Measurements from ENCODE around the gene RAPH1. TPM values are rescaled to one million over a fixed set of nuclear protein-coding genes. Genes with fewer than 3 reads are reported as not detected.

RAPH1 gene
- total and polyA plus RNA-seq, 2 experiments from 2014 or later: 12.9 to 22.1 TPM

GRCh38 chr2:203489531-203489930 is 45.6 kb downstream of the RAPH1 start:
- H3K36me3 ChIP-seq (replicated peaks; ENCODE audit: insufficient read depth, low read depth): no peaks in the 10 kb centered on the region
- no peak for TF ChIP-seq EZH2phosphoT487 (IDR thresholded peaks at IDR 0.05; ENCODE audit: low read depth, severe bottlenecking, unreplicated experiment)
- no peak for TF ChIP-seq EZH2 (IDR thresholded peaks at IDR 0.05; ENCODE audit: borderline replicate concordance)
- TF ChIP-seq CTCF (IDR thresholded peaks at IDR 0.05; ENCODE audit: poor library complexity): no peak
- WGBS (ENCODE audit: low lambda C conversion rate, missing lambda C conversion rate): 97% methylated on average over 6 of the region's 6 CpGs
- no peaks in the 10 kb centered on the region for H4K20me1 ChIP-seq (ENCODE audit: insufficient read depth, poor library complexity, severe bottlenecking)
- no peak overlapping the region for H3K4me2 ChIP-seq
- no peaks in the 10 kb centered on the region for H3K9me2 ChIP-seq (replicated peaks; ENCODE audit: insufficient read depth)
- H3K4me1 ChIP-seq (ENCODE audit: insufficient read depth): no peaks in the 10 kb centered on the region
- peak overlapping the region; percentile 10 for H3K27ac ChIP-seq
- H3K79me2 ChIP-seq: peaks cover 23% of the 10 kb centered on the region
- no peak overlapping the region for H3K4me3 ChIP-seq
- DNase-seq (ENCODE audit: low spot score): no peak
- no peak overlapping the region for H2AFZ ChIP-seq
- H3K9me3 ChIP-seq (ENCODE audit: low read depth): no peaks in the 10 kb centered on the region
- no peaks in the 10 kb centered on the region for H3K27me3 ChIP-seq

GRCh38 chr2:203484266-203485112 is 50.6 kb downstream of the RAPH1 start:
- no peak for DNase-seq (ENCODE audit: low spot score)
- no peaks in the 10 kb centered on the region for H3K36me3 ChIP-seq (replicated peaks; ENCODE audit: insufficient read depth, low read depth)
- no peaks in the 10 kb centered on the region for H4K20me1 ChIP-seq (ENCODE audit: insufficient read depth, poor library complexity, severe bottlenecking)
- H3K27ac ChIP-seq: no peak overlapping the region
- H3K4me1 ChIP-seq (ENCODE audit: insufficient read depth): no peaks in the 10 kb centered on the region
- H3K4me3 ChIP-seq: no peak overlapping the region
- no peaks in the 10 kb centered on the region for H3K9me2 ChIP-seq (replicated peaks; ENCODE audit: insufficient read depth)
- H3K27me3 ChIP-seq: no peaks in the 10 kb centered on the region
- no peak overlapping the region for H3K4me2 ChIP-seq
- TF ChIP-seq CTCF (IDR thresholded peaks at IDR 0.05; ENCODE audit: poor library complexity) (peak; percentile 33), EZH2 (IDR thresholded peaks at IDR 0.05; ENCODE audit: borderline replicate concordance) (no peak), EZH2phosphoT487 (IDR thresholded peaks at IDR 0.05; ENCODE audit: low read depth, severe bottlenecking, unreplicated experiment) (no peak)
- WGBS (ENCODE audit: low lambda C conversion rate, missing lambda C conversion rate): 91% methylated on average over 8 of the region's 8 CpGs
- peaks cover 9% of the 10 kb centered on the region for H3K79me2 ChIP-seq
- no peaks in the 10 kb centered on the region for H3K9me3 ChIP-seq (ENCODE audit: low read depth)
- no peak overlapping the region for H2AFZ ChIP-seq

DNA sequence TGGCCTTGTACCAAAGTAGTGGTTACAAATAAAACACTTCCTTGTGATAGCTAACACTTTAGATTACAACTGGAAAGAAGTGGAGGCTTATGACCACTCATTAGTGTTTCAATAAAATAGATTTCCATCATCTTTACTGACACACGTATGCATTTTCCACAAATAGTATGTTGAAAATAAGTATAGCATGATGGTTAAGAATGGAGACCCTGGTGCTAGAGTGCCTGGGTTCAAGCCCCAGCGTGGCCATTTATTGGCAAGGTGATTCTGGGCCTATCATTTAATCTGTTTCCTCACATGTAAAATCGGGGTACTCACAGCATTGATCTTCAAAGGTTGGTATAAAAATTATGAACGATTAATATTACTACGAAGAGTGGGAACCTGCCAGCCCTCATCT is 54.5 kb downstream of the RAPH1 start:
- Histone ChIP-seq H3K9me3 (ENCODE audit: low read depth) (no peaks in the 10 kb centered on the region), H3K79me2 (no peaks in the 10 kb centered on the region), H3K9me2 (replicated peaks; ENCODE audit: insufficient read depth) (no peaks in the 10 kb centered on the region), H3K36me3 (replicated peaks; ENCODE audit: insufficient read depth, low read depth) (no peaks in the 10 kb centered on the region), H2AFZ (no peak overlapping the region), H4K20me1 (ENCODE audit: insufficient read depth, poor library complexity, severe bottlenecking) (no peaks in the 10 kb centered on the region), H3K27ac (no peak overlapping the region), H3K27me3 (no peaks in the 10 kb centered on the region), H3K4me1 (ENCODE audit: insufficient read depth) (no peaks in the 10 kb centered on the region), H3K4me2 (no peak overlapping the region), H3K4me3 (no peak overlapping the region)
- no peak for TF ChIP-seq EZH2phosphoT487 (IDR thresholded peaks at IDR 0.05; ENCODE audit: low read depth, severe bottlenecking, unreplicated experiment)
- TF ChIP-seq CTCF (IDR thresholded peaks at IDR 0.05; ENCODE audit: poor library complexity): no peak
- TF ChIP-seq EZH2 (IDR thresholded peaks at IDR 0.05; ENCODE audit: borderline replicate concordance): no peak
- WGBS (ENCODE audit: low lambda C conversion rate, missing lambda C conversion rate): 94% methylated on average over 5 of the region's 5 CpGs
- no peak for DNase-seq (ENCODE audit: low spot score)

All from hepatocyte (in vitro differentiated cells).